TTC549 (cell line): ENCODE data around the gene TAC3.
"Not testable (repeated sequence)": the region's sequence is repeated elsewhere in the genome, so short reads cannot be mapped to it uniquely, and the experiment has no call there.

Experiments used
- FAIRE-seq: peaks from 2 replicates; lab custom pipeline; 2012; peaks lifted over from hg19 to GRCh38; lab: Jason Lieb, UNC

TAC3 gene

GRCh38 chr12:57003395-57003794 lies 12.9 kb downstream of the TAC3 start:
- FAIRE-seq, result no peak

- FAIRE-seq, result no peak
These were observed 14.9 kb downstream of the TAC3 start for GRCh38 chr12:57001448-57001906.

GRCh38 chr12:57000393-57000792 lies 15.9 kb downstream of the TAC3 start:
- no peak for FAIRE-seq

- no peak for FAIRE-seq
These were observed 16.9 kb downstream of the TAC3 start for GRCh38 chr12:56999456-56999855.

- no peak for FAIRE-seq
These were observed 17.3 kb downstream of the TAC3 start for GRCh38 chr12:56998981-56999380.

GRCh38 chr12:56998316-56998715 lies 18.0 kb downstream of the TAC3 start:
- FAIRE-seq, result no peak

GRCh38 chr12:56996793-56997545 lies 19.4 kb downstream of the TAC3 start:
- no peak for FAIRE-seq

- no peak for FAIRE-seq
These were observed 20.3 kb downstream of the TAC3 start for GRCh38 chr12:56995930-56996496.

GRCh38 chr12:56995201-56995929 lies 21.0 kb downstream of the TAC3 start:
- no peak for FAIRE-seq

- no peak for FAIRE-seq
These were observed 22.0 kb downstream of the TAC3 start for GRCh38 chr12:56994231-56994746.

GRCh38 chr12:56993346-56993745 lies 23.0 kb downstream of the TAC3 start:
- no peak for FAIRE-seq

- no peak for FAIRE-seq
These were observed 24.7 kb downstream of the TAC3 start for GRCh38 chr12:56991319-56992246.

- FAIRE-seq, result no peak
These were observed 25.5 kb downstream of the TAC3 start for GRCh38 chr12:56990648-56991318.

GRCh38 chr12:56989861-56990610 lies 26.3 kb downstream of the TAC3 start:
- no peak for FAIRE-seq

- no peak for FAIRE-seq
These were observed 28.1 kb downstream of the TAC3 start for GRCh38 chr12:56988207-56988739.

GRCh38 chr12:56987551-56988053 lies 28.7 kb downstream of the TAC3 start:
- no peak for FAIRE-seq

GRCh38 chr12:56987011-56987410 lies 29.3 kb downstream of the TAC3 start:
- FAIRE-seq, result no peak

- not testable (repeated sequence) for FAIRE-seq
These were observed 30.6 kb downstream of the TAC3 start for GRCh38 chr12:56985714-56986113.

- no peak for FAIRE-seq
These were observed 32.9 kb downstream of the TAC3 start for GRCh38 chr12:56983386-56983785.

- not testable (repeated sequence) for FAIRE-seq
These were observed 33.6 kb downstream of the TAC3 start for GRCh38 chr12:56982578-56983236.
